Activated naive CD8-positive, alpha-beta T cell treated with anti-CD3 and anti-CD28 coated beads for 36 hours (primary cell): Measurements from ENCODE around the gene MRPL1. TPM values are rescaled to one million over a fixed set of nuclear protein-coding genes. Genes with fewer than 3 reads are reported as not detected.
A peak's percentile ranks its signal among the peaks of the same experiment; 100 is the strongest.

Experiments
- DNase-seq: peaks from one replicate; pipeline ENCODE4 v3.0.0; 2021
- H3K27ac Mint-ChIP-seq: one replicate; pipeline ENCODE4 v1.8.0; 2022; ENCODE audit warnings: mild to moderate bottlenecking, moderate library complexity, mixed read lengths
- H3K27me3 Mint-ChIP-seq: one replicate; pipeline ENCODE4 v1.8.0; 2022; ENCODE audit warnings: mild to moderate bottlenecking, mixed read lengths
- H3K36me3 Mint-ChIP-seq: one replicate; pipeline ENCODE4 v1.8.0; 2021; ENCODE audit warnings: mild to moderate bottlenecking, mixed read lengths
- H3K4me1 Mint-ChIP-seq: one replicate; pipeline ENCODE4 v1.8.0; 2021; ENCODE audit warnings: mixed read lengths
- H3K4me3 Mint-ChIP-seq: one replicate; pipeline ENCODE4 v1.8.0; 2022; ENCODE audit warnings: mild to moderate bottlenecking, moderate library complexity, mixed read lengths
- H3K9me3 Mint-ChIP-seq: one replicate; pipeline ENCODE4 v1.8.0; 2022; ENCODE audit warnings: mixed read lengths
- total RNA-seq, 2 experiments: library from RNA; stranded (reverse); gene quantifications; one replicate each; pipeline ENCODE4 v1.2.3, GENCODE V29; 2021

Gene MRPL1
- total RNA-seq, 2 experiments from 2014 or later: 103 to 112 TPM

DNA sequence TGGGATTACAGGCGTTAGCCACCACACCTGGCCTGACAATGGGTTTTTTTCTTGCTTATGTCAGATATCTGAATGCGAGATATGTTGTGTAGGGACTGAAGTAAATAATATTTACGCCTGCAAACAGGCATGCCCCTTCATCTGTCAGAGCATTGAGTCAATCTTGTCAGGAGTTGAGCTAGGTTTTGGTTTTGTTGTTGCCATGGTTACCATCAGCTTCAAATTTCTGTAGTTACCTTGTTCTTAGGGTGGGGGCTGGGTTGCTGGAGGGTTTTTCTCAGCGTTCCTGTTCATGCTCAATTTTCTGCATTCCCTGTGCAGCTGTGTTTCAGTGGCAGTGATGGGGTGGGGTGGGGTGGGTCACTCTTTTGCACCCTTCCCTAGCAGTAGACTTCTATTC, 14.5 kb downstream of the MRPL1 start:
- Mint-ChIP-seq H3K27ac (no peak overlapping the region), H3K27me3 (no peaks in the 10 kb centered on the region)

GRCh38 chr4:77877771-77878565, 15.3 kb downstream of the MRPL1 start:
- Mint-ChIP-seq H3K27ac (no peak overlapping the region), H3K9me3 (no peaks in the 10 kb centered on the region), H3K4me1 (peaks cover 22% of the 10 kb centered on the region), H3K4me3 (no peak overlapping the region), H3K27me3 (no peaks in the 10 kb centered on the region), H3K36me3 (peaks cover 53% of the 10 kb centered on the region)
- DNase-seq: no peak

More for the DNA sequence above, 14.5 kb downstream of the MRPL1 start:
- Mint-ChIP-seq H3K9me3 (no peaks in the 10 kb centered on the region), H3K4me1 (peaks cover 19% of the 10 kb centered on the region), H3K36me3 (peaks cover 50% of the 10 kb centered on the region), H3K4me3 (no peak overlapping the region)
- no peak for DNase-seq

GRCh38 chr4:77880784-77881183, 18.2 kb downstream of the MRPL1 start:
- Mint-ChIP-seq H3K36me3 (peaks cover 55% of the 10 kb centered on the region), H3K4me3 (no peak overlapping the region), H3K4me1 (peaks cover 22% of the 10 kb centered on the region), H3K27me3 (no peaks in the 10 kb centered on the region), H3K9me3 (no peaks in the 10 kb centered on the region), H3K27ac (no peak overlapping the region)
- DNase-seq: no peak

DNA sequence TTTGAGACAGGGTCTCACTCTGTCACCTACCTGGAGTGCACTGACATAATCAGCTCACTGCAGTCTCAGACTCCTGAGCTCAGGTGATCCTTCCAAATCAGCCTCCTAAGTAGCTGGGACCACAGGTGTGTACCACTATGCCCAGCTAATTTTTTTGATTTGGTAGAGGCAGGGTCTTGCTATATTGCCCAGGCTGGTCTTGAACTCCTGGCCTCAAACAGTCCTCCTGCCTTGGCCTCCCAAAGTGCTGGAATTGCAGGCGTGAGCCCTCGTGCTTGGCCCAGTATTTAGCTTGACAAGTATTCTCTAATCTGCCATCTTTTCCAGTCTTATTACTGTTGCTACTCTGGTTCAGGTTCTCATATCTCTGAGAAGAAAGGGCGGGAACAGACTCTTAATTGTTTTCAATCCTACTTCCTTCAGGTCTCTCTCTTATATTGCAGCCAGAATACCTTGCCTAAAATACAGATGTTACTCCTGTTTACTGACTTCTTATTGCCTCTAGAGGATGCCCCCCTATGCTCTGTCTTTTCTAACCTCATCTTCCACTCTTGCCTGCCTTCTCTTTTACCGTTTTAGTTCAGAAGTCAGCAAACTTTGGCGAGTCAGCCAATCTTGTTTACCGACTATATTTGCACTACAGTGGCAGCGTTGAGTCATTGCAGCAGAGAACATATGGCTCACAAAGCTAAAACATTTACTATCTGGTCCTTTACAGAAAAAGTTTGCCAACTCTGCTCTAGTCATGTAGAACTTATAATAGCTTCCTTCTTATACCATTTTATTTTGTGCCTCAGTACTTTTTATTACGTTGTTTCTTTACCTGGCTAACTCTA, 19.0 kb downstream of the MRPL1 start:
- peaks cover 54% of the 10 kb centered on the region for H3K36me3 Mint-ChIP-seq
- H3K27ac Mint-ChIP-seq: no peak overlapping the region

GRCh38 chr4:77893451-77893850, 30.8 kb downstream of the MRPL1 start:
- DNase-seq: no peak
- H3K27me3 Mint-ChIP-seq: no peaks in the 10 kb centered on the region
- peaks cover 32% of the 10 kb centered on the region for H3K4me1 Mint-ChIP-seq
- H3K36me3 Mint-ChIP-seq: peaks cover 63% of the 10 kb centered on the region
- H3K27ac Mint-ChIP-seq: peak overlapping the region; percentile 87
- no peak overlapping the region for H3K4me3 Mint-ChIP-seq
- H3K9me3 Mint-ChIP-seq: no peaks in the 10 kb centered on the region

More for the DNA sequence above, 19.0 kb downstream of the MRPL1 start:
- Mint-ChIP-seq H3K4me1 (peaks cover 22% of the 10 kb centered on the region), H3K27me3 (no peaks in the 10 kb centered on the region), H3K9me3 (no peaks in the 10 kb centered on the region), H3K4me3 (no peak overlapping the region)
- DNase-seq: no peak

DNA sequence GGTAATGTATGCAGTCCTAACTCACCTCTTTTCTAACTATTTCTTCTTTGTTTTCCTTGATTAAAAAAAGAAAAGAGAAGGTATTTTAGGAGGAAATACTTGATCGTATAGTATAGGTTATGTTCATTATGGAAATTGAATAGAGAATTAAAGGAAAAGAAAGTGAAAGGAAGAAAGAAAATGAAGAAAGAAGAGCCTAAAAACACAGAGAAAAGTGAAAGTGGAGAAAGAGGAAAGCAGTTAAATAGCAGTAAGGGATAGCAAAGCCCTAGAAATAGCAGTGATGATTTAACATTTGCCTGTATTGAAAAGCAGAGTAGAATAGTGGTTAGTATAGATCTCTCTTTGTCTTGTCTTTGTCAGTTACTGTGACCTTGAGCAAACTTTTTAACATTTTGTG, 37.0 kb downstream of the MRPL1 start:
- H3K4me3 Mint-ChIP-seq: no peak overlapping the region

GRCh38 chr4:77903186-77903585, 40.6 kb downstream of the MRPL1 start:
- H3K4me3 Mint-ChIP-seq: no peak overlapping the region
- peaks cover 20% of the 10 kb centered on the region for H3K4me1 Mint-ChIP-seq
- peaks cover 72% of the 10 kb centered on the region for H3K36me3 Mint-ChIP-seq
- H3K27ac Mint-ChIP-seq: no peak overlapping the region
- no peaks in the 10 kb centered on the region for H3K9me3 Mint-ChIP-seq
- H3K27me3 Mint-ChIP-seq: no peaks in the 10 kb centered on the region
- no peak for DNase-seq

More for the DNA sequence above, 37.0 kb downstream of the MRPL1 start:
- peaks cover 30% of the 10 kb centered on the region for H3K4me1 Mint-ChIP-seq
- peak overlapping the region; percentile 70 for H3K27ac Mint-ChIP-seq
- no peak for DNase-seq
- no peaks in the 10 kb centered on the region for H3K27me3 Mint-ChIP-seq
- H3K9me3 Mint-ChIP-seq: no peaks in the 10 kb centered on the region
- peaks cover 71% of the 10 kb centered on the region for H3K36me3 Mint-ChIP-seq

- Mint-ChIP-seq H3K4me1 (peaks cover 2% of the 10 kb centered on the region), H3K9me3 (no peaks in the 10 kb centered on the region), H3K36me3 (peaks cover 68% of the 10 kb centered on the region), H3K27ac (no peak overlapping the region), H3K4me3 (no peak overlapping the region), H3K27me3 (no peaks in the 10 kb centered on the region)
- no peak for DNase-seq
Observed at GRCh38 chr4:77905651-77906263, 43.1 kb downstream of the MRPL1 start.

GRCh38 chr4:77910676-77911075, 48.0 kb downstream of the MRPL1 start:
- peaks cover 6% of the 10 kb centered on the region for H3K4me1 Mint-ChIP-seq
- H3K27ac Mint-ChIP-seq: no peak overlapping the region
- DNase-seq: no peak
- peaks cover 10% of the 10 kb centered on the region for H3K9me3 Mint-ChIP-seq
- no peaks in the 10 kb centered on the region for H3K27me3 Mint-ChIP-seq
- H3K36me3 Mint-ChIP-seq: peaks cover 72% of the 10 kb centered on the region
- H3K4me3 Mint-ChIP-seq: no peak overlapping the region

- no peak overlapping the region for H3K4me3 Mint-ChIP-seq
- no peak for DNase-seq
- H3K36me3 Mint-ChIP-seq: peaks cover 68% of the 10 kb centered on the region
- peaks cover 8% of the 10 kb centered on the region for H3K4me1 Mint-ChIP-seq
- H3K9me3 Mint-ChIP-seq: peaks cover 10% of the 10 kb centered on the region
- no peaks in the 10 kb centered on the region for H3K27me3 Mint-ChIP-seq
- H3K27ac Mint-ChIP-seq: no peak overlapping the region
Observed at GRCh38 chr4:77911091-77911490, 48.5 kb downstream of the MRPL1 start.

GRCh38 chr4:77911842-77912450, 49.3 kb downstream of the MRPL1 start:
- Mint-ChIP-seq H3K27ac (no peak overlapping the region), H3K9me3 (peaks cover 10% of the 10 kb centered on the region), H3K4me1 (peaks cover 9% of the 10 kb centered on the region), H3K4me3 (no peak overlapping the region), H3K36me3 (peaks cover 63% of the 10 kb centered on the region), H3K27me3 (no peaks in the 10 kb centered on the region)
- DNase-seq: no peak

DNA sequence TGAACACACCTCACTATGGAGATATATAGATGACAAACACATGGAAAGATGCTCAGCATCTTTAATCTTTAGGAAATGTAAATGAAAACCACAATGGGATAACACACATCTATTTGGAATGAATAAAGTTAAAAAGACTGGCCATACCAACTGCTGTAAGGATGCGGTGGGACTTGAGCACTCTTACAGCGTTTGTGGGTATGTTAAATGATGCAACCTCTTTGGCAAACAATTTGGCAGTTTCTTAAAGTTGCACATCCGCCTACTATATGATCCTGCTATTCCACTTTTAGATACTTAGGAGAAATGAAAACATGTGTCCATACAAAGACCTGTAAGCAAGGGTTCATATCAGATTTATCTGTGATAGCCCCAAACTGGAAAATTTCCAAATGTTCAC, 50.7 kb downstream of the MRPL1 start:
- no peak overlapping the region for H3K27ac Mint-ChIP-seq
- no peak for DNase-seq
- H3K36me3 Mint-ChIP-seq: peaks cover 59% of the 10 kb centered on the region
- H3K27me3 Mint-ChIP-seq: no peaks in the 10 kb centered on the region
- H3K4me3 Mint-ChIP-seq: no peak overlapping the region
- H3K4me1 Mint-ChIP-seq: peaks cover 15% of the 10 kb centered on the region
- H3K9me3 Mint-ChIP-seq: peaks cover 10% of the 10 kb centered on the region

- Mint-ChIP-seq H3K9me3 (peaks cover 8% of the 10 kb centered on the region), H3K36me3 (peaks cover 50% of the 10 kb centered on the region), H3K27ac (no peak overlapping the region), H3K4me1 (peaks cover 28% of the 10 kb centered on the region), H3K4me3 (no peak overlapping the region), H3K27me3 (no peaks in the 10 kb centered on the region)
- no peak for DNase-seq
Observed at GRCh38 chr4:77917075-77917474, 54.4 kb downstream of the MRPL1 start.

DNA sequence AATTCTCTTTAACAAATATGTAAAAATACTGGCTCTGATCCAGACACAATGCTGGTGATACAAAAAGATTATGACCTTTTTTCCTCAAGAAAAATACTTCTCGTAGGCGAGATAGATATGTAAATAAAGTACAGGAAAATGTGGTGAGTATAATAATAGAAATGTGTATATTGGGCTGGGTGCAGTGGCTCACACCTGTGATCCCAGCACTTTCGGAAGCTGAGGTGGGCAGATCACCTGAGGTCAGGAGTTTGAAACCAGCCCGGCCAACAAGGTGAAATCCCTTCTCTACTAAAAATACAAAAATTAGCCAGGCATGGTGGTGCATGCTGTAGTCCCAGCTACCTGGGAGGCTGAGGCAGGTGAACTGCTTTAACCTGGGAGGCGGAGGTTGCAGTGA, 55.0 kb downstream of the MRPL1 start:
- peaks cover 8% of the 10 kb centered on the region for H3K9me3 Mint-ChIP-seq
- H3K27me3 Mint-ChIP-seq: no peaks in the 10 kb centered on the region
- H3K36me3 Mint-ChIP-seq: peaks cover 51% of the 10 kb centered on the region
- DNase-seq: no peak
- no peak overlapping the region for H3K4me3 Mint-ChIP-seq
- H3K27ac Mint-ChIP-seq: no peak overlapping the region
- H3K4me1 Mint-ChIP-seq: peaks cover 28% of the 10 kb centered on the region

GRCh38 chr4:77920371-77920770, 57.7 kb downstream of the MRPL1 start:
- Mint-ChIP-seq H3K4me3 (no peak overlapping the region), H3K9me3 (peaks cover 13% of the 10 kb centered on the region), H3K27ac (no peak overlapping the region), H3K27me3 (no peaks in the 10 kb centered on the region), H3K36me3 (peaks cover 54% of the 10 kb centered on the region), H3K4me1 (peaks cover 25% of the 10 kb centered on the region)
- no peak for DNase-seq
